ENCODE data around the gene BCL7B. TPM values are rescaled to one million over a fixed set of nuclear protein-coding genes. Genes with fewer than 3 reads are reported as not detected.

BCL7B gene
- polyA plus RNA-seq, 4 donors: 38.8 to 86.2 (median 64.3) TPM

DNA sequence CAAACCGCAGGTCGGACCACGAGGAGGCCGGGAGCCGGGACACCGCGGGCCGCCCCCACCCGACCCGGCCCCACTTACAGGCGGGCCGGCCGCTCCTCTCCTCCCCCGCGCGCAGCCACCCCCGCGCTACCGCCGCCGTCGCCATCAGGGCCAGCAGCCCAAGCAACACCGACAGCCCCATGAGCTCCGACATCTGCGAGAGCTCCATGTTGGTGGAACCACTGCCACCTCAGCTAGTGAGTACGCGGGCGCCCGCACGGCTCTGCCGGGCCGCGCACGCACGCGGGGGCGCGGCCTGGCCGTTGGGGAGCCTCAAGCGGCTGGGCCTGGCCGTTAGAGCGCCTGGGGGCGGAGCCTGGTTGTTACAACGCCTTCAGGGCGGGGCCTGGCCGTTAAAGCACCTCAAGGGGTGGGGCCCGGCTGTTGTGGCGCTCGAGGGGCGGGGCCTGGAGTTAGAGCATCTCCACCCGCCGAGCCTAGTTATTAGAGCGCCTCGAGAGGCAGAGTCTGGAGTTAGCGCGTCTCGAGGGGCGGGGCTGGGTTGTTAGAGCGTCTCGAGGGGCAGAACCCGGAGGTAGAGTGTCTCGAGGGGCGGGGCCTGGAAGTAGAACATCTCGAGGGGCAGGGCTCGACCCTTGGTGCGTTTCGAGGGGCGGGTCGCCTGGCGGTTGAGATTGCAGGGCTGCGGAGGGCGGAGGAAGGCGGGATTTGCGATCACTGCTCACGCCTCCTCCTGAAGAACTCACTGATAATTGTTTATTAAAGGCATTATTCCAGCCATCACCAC, 21.0 kb upstream of the BCL7B start, which contains the start of gene TBL2:
Gene TBL2 (minus strand): TSS at position 238 of the 787 bp plus-strand sequence. CDS start 30 bp downstream, at position 208.
- peak within 1 kb of the TSS; percentile 78 to 94 (median 93) for H3K27ac ChIP-seq (ENCODE audit: low read depth in 1 of 3, low read length in 2 of 3)
- no peaks in the 10 kb centered on the region for H3K27me3 ChIP-seq (ENCODE audit: control insufficient read depth in 3 of 3, insufficient read depth in 3 of 3, low read length in 3 of 3)
- FAIRE-seq (no peak), DNase-seq (peak; percentile 99 to 100)
- H3K4me1 ChIP-seq (ENCODE audit: control insufficient read depth in 3 of 3, insufficient read depth in 2 of 3, low read depth in 1 of 3, low read length in 2 of 3): peaks cover 0 to 16% (median 7%) of the 10 kb centered on the region in 3 donors
- 0 to 1% (median 1%) methylated on average over 52 to 75 of the region's 75 CpGs for WGBS, 3 donors
- H3K4me3 ChIP-seq (ENCODE audit: low read depth in 1 of 3, low read length in 3 of 3): peak within 1 kb of the TSS; percentile 82 to 99 (median 86)
- peaks cover 0 to 2% of the 10 kb centered on the region in 2 donors for H3K9me3 ChIP-seq (ENCODE audit: control insufficient read depth in 2 of 2, insufficient read depth in 1 of 2, low read depth in 1 of 2, low read length in 1 of 2)
- peaks cover 4 to 33% (median 5%) of the 10 kb centered on the region in 3 donors for H3K36me3 ChIP-seq (ENCODE audit: control insufficient read depth in 3 of 3, insufficient read depth in 2 of 3, low read depth in 1 of 3, low read length in 3 of 3)

GRCh38 chr7:73577627-73578341, 20.3 kb upstream of the BCL7B start:
- DNase-seq (peak; percentile 48 to 53), FAIRE-seq (no peak)
- 5 to 10% (median 7%) methylated on average over 31 to 32 of the region's 32 CpGs for WGBS, 3 donors
- Histone ChIP-seq H3K4me1 (ENCODE audit: control insufficient read depth in 3 of 3, insufficient read depth in 2 of 3, low read depth in 1 of 3, low read length in 2 of 3) (peaks cover 0 to 16% (median 7%) of the 10 kb centered on the region in 3 donors), H3K4me3 (ENCODE audit: low read depth in 1 of 3, low read length in 3 of 3) (peak overlapping the region; percentile 82 to 99 (median 86)), H3K36me3 (ENCODE audit: control insufficient read depth in 3 of 3, insufficient read depth in 2 of 3, low read depth in 1 of 3, low read length in 3 of 3) (peaks cover 7 to 40% (median 8%) of the 10 kb centered on the region in 3 donors), H3K9me3 (ENCODE audit: control insufficient read depth in 2 of 2, insufficient read depth in 1 of 2, low read depth in 1 of 2, low read length in 1 of 2) (peaks cover 0 to 9% of the 10 kb centered on the region in 2 donors), H3K27ac (ENCODE audit: low read depth in 1 of 3, low read length in 2 of 3) (peak overlapping the region; percentile 78 to 94 (median 93)), H3K27me3 (ENCODE audit: control insufficient read depth in 3 of 3, insufficient read depth in 3 of 3, low read length in 3 of 3) (no peaks in the 10 kb centered on the region)

- 97 to 99% (median 97%) methylated on average over 11 of the region's 11 CpGs for WGBS, 3 donors
- H3K4me1 ChIP-seq (ENCODE audit: control insufficient read depth in 3 of 3, insufficient read depth in 2 of 3, low read depth in 1 of 3, low read length in 2 of 3): peaks cover 0 to 7% (median 7%) of the 10 kb centered on the region in 3 donors
- no peaks in the 10 kb centered on the region for H3K27me3 ChIP-seq (ENCODE audit: control insufficient read depth in 3 of 3, insufficient read depth in 3 of 3, low read length in 3 of 3)
- H3K9me3 ChIP-seq (ENCODE audit: control insufficient read depth in 2 of 2, insufficient read depth in 1 of 2, low read depth in 1 of 2, low read length in 1 of 2): peaks cover 0 to 11% of the 10 kb centered on the region in 2 donors
- DNase-seq (no peak), FAIRE-seq (no peak)
- peaks cover 21 to 72% (median 27%) of the 10 kb centered on the region in 3 donors for H3K36me3 ChIP-seq (ENCODE audit: control insufficient read depth in 3 of 3, insufficient read depth in 2 of 3, low read depth in 1 of 3, low read length in 3 of 3)
- H3K27ac ChIP-seq (ENCODE audit: low read depth in 1 of 3, low read length in 2 of 3): no peak overlapping the region
- H3K4me3 ChIP-seq (ENCODE audit: low read depth in 1 of 3, low read length in 3 of 3): no peak overlapping the region
Observed at GRCh38 chr7:73573791-73574190, 16.3 kb upstream of the BCL7B start.

DNA sequence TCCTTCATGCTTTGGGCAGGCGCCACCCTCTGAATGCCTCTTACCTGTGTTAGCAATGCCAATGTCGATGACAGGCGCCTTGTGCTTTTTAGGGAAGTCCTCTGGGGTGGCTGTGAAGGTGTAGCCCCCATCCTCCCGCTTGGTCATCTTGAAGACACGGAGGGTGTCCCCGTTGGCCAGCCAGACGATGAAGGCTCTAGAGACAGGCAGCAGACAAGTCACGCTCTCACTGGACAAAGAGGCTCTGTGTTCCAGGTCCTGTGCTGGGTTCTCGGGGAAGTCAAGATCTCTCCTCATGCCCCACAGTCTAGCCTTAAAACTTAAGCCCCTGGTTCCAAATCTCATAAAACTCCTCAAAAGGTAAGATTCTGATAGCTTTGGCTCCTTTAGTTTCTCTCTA, 15.8 kb upstream of the BCL7B start:
- peaks cover 0 to 9% of the 10 kb centered on the region in 2 donors for H3K9me3 ChIP-seq (ENCODE audit: control insufficient read depth in 2 of 2, insufficient read depth in 1 of 2, low read depth in 1 of 2, low read length in 1 of 2)
- DNase-seq (no peak), FAIRE-seq (no peak)
- peaks cover 0 to 7% (median 7%) of the 10 kb centered on the region in 3 donors for H3K4me1 ChIP-seq (ENCODE audit: control insufficient read depth in 3 of 3, insufficient read depth in 2 of 3, low read depth in 1 of 3, low read length in 2 of 3)
- no peak overlapping the region for H3K27ac ChIP-seq (ENCODE audit: low read depth in 1 of 3, low read length in 2 of 3)
- no peak overlapping the region for H3K4me3 ChIP-seq (ENCODE audit: low read depth in 1 of 3, low read length in 3 of 3)
- no peaks in the 10 kb centered on the region for H3K27me3 ChIP-seq (ENCODE audit: control insufficient read depth in 3 of 3, insufficient read depth in 3 of 3, low read length in 3 of 3)
- WGBS, 3 donors: 95 to 100% (median 95%) methylated on average over 9 of the region's 9 CpGs
- peaks cover 21 to 76% (median 27%) of the 10 kb centered on the region in 3 donors for H3K36me3 ChIP-seq (ENCODE audit: control insufficient read depth in 3 of 3, insufficient read depth in 2 of 3, low read depth in 1 of 3, low read length in 3 of 3)

- H3K4me1 ChIP-seq (ENCODE audit: control insufficient read depth in 3 of 3, insufficient read depth in 2 of 3, low read depth in 1 of 3, low read length in 2 of 3): peaks cover 0 to 7% (median 7%) of the 10 kb centered on the region in 3 donors
- FAIRE-seq (no peak), DNase-seq (peak in 1 of 2 donors; percentile 75)
- H3K4me3 ChIP-seq (ENCODE audit: low read depth in 1 of 3, low read length in 3 of 3): no peak overlapping the region
- WGBS, 3 donors: 69 to 78% (median 76%) methylated on average over 6 of the region's 6 CpGs
- peaks cover 0 to 9% of the 10 kb centered on the region in 2 donors for H3K9me3 ChIP-seq (ENCODE audit: control insufficient read depth in 2 of 2, insufficient read depth in 1 of 2, low read depth in 1 of 2, low read length in 1 of 2)
- H3K27ac ChIP-seq (ENCODE audit: low read depth in 1 of 3, low read length in 2 of 3): no peak overlapping the region
- H3K27me3 ChIP-seq (ENCODE audit: control insufficient read depth in 3 of 3, insufficient read depth in 3 of 3, low read length in 3 of 3): no peaks in the 10 kb centered on the region
- H3K36me3 ChIP-seq (ENCODE audit: control insufficient read depth in 3 of 3, insufficient read depth in 2 of 3, low read depth in 1 of 3, low read length in 3 of 3): peaks cover 21 to 80% (median 27%) of the 10 kb centered on the region in 3 donors
Observed at GRCh38 chr7:73572767-73573186, 15.3 kb upstream of the BCL7B start.

DNA sequence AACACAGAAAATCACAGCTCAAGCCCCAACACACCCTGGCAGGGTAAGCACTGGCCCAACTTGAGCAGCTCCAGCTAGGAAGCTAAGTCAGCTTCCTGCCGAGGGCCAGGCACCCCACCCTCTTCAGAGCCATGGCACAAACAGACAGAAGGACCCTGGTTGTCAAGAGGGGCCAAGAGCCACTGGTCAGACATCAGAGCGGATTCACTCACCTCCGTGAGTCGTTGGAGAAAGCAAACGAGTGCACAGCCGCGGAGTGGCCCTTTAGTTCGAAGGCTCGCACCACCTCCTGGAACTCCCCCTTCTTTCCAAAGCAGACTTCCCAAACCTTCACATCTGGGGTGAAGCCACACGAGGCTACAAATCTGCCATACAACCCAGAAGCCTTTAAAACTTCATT, 13.5 kb upstream of the BCL7B start:
- FAIRE-seq: no peak
- H3K9me3 ChIP-seq (ENCODE audit: control insufficient read depth in 2 of 2, insufficient read depth in 1 of 2, low read depth in 1 of 2, low read length in 1 of 2): peaks cover 0 to 9% of the 10 kb centered on the region in 2 donors
- no peaks in the 10 kb centered on the region for H3K4me1 ChIP-seq (ENCODE audit: control insufficient read depth in 3 of 3, insufficient read depth in 2 of 3, low read depth in 1 of 3, low read length in 2 of 3)
- peaks cover 21 to 74% (median 27%) of the 10 kb centered on the region in 3 donors for H3K36me3 ChIP-seq (ENCODE audit: control insufficient read depth in 3 of 3, insufficient read depth in 2 of 3, low read depth in 1 of 3, low read length in 3 of 3)
- H3K27ac ChIP-seq (ENCODE audit: low read depth in 1 of 3, low read length in 2 of 3): no peak overlapping the region
- DNase-seq: no peak
- 90 to 95% (median 91%) methylated on average over 10 of the region's 10 CpGs for WGBS, 3 donors
- no peak overlapping the region for H3K4me3 ChIP-seq (ENCODE audit: low read depth in 1 of 3, low read length in 3 of 3)
- H3K27me3 ChIP-seq (ENCODE audit: control insufficient read depth in 3 of 3, insufficient read depth in 3 of 3, low read length in 3 of 3): no peaks in the 10 kb centered on the region

- Histone ChIP-seq H3K27me3 (ENCODE audit: control insufficient read depth in 3 of 3, insufficient read depth in 3 of 3, low read length in 3 of 3) (no peaks in the 10 kb centered on the region), H3K4me1 (ENCODE audit: control insufficient read depth in 3 of 3, insufficient read depth in 2 of 3, low read depth in 1 of 3, low read length in 2 of 3) (no peaks in the 10 kb centered on the region), H3K27ac (ENCODE audit: low read depth in 1 of 3, low read length in 2 of 3) (no peak overlapping the region), H3K4me3 (ENCODE audit: low read depth in 1 of 3, low read length in 3 of 3) (no peak overlapping the region), H3K36me3 (ENCODE audit: control insufficient read depth in 3 of 3, insufficient read depth in 2 of 3, low read depth in 1 of 3, low read length in 3 of 3) (peaks cover 21 to 69% (median 27%) of the 10 kb centered on the region in 3 donors), H3K9me3 (ENCODE audit: control insufficient read depth in 2 of 2, insufficient read depth in 1 of 2, low read depth in 1 of 2, low read length in 1 of 2) (peaks cover 0 to 9% of the 10 kb centered on the region in 2 donors)
- 97 to 99% (median 98%) methylated on average over 21 to 22 of the region's 22 CpGs for WGBS, 3 donors
- FAIRE-seq (no peak), DNase-seq (no peak)
Observed at GRCh38 chr7:73570521-73570920, 13.0 kb upstream of the BCL7B start.

DNA sequence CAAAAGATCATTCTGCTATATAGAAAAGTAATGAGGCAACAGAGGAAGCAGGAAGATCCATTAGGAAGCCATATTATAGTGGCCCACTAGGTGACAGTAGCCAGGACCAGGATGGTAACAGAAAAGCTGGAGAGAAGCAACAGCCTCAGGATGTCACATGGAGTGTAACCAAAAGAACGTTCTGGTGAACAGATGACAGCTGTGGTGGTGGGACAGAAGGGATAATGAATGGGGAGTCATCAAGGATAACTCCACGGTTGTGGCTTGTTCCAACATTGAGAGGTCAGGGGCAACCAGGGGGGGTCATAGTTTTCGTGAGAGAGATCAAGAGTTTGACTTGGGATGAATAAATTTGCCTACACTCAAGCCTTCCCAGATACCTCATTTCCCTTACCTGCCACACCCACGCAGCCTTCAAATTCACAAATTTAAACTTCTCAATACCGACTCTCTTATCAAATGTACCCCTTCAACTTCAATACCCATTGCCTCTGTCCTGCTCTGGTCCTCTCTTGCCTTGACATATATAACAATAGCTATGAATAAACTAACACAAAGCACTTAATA, 11.6 kb upstream of the BCL7B start:
- H3K9me3 ChIP-seq (ENCODE audit: control insufficient read depth in 2 of 2, insufficient read depth in 1 of 2, low read depth in 1 of 2, low read length in 1 of 2): peaks cover 0 to 9% of the 10 kb centered on the region in 2 donors
- no peaks in the 10 kb centered on the region for H3K4me1 ChIP-seq (ENCODE audit: control insufficient read depth in 3 of 3, insufficient read depth in 2 of 3, low read depth in 1 of 3, low read length in 2 of 3)
- H3K4me3 ChIP-seq (ENCODE audit: low read depth in 1 of 3, low read length in 3 of 3): no peak overlapping the region
- no peak for FAIRE-seq
- WGBS, 3 donors: 77 to 84% (median 78%) methylated on average over 5 of the region's 5 CpGs
- no peak overlapping the region for H3K27ac ChIP-seq (ENCODE audit: low read depth in 1 of 3, low read length in 2 of 3)
- peaks cover 21 to 56% (median 24%) of the 10 kb centered on the region in 3 donors for H3K36me3 ChIP-seq (ENCODE audit: control insufficient read depth in 3 of 3, insufficient read depth in 2 of 3, low read depth in 1 of 3, low read length in 3 of 3)
- no peak for DNase-seq
- no peaks in the 10 kb centered on the region for H3K27me3 ChIP-seq (ENCODE audit: control insufficient read depth in 3 of 3, insufficient read depth in 3 of 3, low read length in 3 of 3)

All from small intestine (tissue), 7 donors.